HG02852 (cell line): ENCODE data around the gene ILF2.
A peak's percentile ranks its signal among the peaks of the same experiment; 100 is the strongest.
"Not testable (repeated sequence)": the region's sequence is repeated elsewhere in the genome, so short reads cannot be mapped to it uniquely, and the experiment has no call there.

Experiments used
- ATAC-seq: cut with Tn5 transposase; IDR thresholded peaks from one replicate; pipeline ENCODE4 v1.9.1; 2021; ENCODE audit warnings: mild to moderate bottlenecking, moderate library complexity; ENCODE audit not compliant: unreplicated experiment

ILF2 gene

DNA sequence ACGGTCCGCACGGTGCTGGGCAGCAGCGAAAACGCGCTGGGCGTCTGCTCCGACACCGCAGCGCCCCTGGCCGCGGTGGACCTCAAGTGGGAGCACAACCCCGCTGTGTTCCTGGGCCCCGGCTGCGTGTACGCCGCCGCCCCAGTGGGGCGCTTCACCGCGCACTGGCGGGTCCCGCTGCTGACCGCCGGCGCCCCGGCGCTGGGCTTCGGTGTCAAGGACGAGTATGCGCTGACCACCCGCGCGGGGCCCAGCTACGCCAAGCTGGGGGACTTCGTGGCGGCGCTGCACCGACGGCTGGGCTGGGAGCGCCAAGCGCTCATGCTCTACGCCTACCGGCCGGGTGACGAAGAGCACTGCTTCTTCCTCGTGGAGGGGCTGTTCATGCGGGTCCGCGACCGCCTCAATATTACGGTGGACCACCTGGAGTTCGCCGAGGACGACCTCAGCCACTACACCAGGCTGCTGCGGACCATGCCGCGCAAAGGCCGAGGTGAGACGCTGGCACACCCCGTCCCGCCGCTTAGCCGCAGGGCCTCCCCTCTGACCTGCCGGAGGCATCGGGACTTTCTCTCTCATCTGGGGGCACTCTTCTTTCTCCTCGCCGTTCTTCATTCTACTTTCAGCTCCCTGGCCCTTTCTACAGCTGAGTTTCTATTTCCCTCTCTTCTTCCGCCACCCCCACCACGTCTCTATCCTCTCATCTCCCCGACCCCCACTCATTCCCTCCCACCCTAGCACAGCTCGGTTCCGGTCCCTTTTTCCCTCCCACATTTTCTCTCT is 8.7 kb upstream of the ILF2 start:
- no peak for ATAC-seq

GRCh38 chr1:153678519-153679336 is 7.9 kb upstream of the ILF2 start, which contains the start of gene NPR1:
Gene NPR1 (plus strand): TSS chr1:153678688. CDS start chr1:153679109, 421 bp downstream.
- no peak for ATAC-seq

GRCh38 chr1:153677718-153678518 is 7.1 kb upstream of the ILF2 start:
- ATAC-seq = no peak

DNA sequence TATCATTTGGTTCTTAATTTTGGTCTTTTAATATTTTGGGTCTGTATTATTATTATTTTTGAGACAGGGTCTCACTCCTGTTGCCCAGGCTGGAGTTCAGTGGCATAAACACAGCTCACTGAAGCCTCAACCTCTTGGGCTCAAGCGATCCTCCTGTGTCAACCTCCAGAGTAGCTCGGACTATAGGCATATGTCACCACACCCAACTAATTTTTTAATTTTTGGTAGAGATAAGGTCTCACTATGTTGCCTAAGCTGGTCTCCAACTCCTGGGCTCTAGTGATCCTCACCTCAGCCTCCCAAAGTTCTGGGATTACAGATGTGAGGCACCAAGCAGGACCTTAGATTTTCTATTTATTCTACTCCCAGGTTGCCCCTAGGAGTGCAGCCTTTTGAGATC is 2.7 kb upstream of the ILF2 start:
- ATAC-seq = no peak

- peak; percentile 14 for ATAC-seq
Measured at GRCh38 chr1:153671628-153672353, 998 bp upstream of the ILF2 start.

- peak; percentile 12 for ATAC-seq
Measured at GRCh38 chr1:153670257-153670858, 435 bp downstream of the ILF2 start.

DNA sequence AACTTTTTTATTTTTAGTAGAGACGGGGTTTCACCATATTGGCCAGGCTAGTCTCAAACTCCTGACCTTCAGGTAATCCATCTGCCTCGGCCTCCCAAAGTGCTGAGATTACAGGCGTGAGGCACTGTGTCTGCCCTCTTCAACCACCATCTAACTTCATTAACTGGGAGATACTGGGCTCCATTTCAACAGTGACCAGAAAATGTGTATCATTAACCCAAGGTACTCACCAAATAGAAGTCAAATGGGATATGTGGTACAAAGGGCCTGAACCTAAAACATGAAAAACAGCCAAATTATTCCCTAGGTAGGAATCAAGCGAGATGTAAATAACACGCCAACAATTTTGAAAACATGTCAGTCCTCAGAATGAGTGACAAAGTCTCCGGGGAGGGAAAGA is 1.2 kb downstream of the ILF2 start:
- no peak for ATAC-seq

GRCh38 chr1:153668672-153669071 is 2.1 kb downstream of the ILF2 start:
- ATAC-seq = not testable (repeated sequence)

DNA sequence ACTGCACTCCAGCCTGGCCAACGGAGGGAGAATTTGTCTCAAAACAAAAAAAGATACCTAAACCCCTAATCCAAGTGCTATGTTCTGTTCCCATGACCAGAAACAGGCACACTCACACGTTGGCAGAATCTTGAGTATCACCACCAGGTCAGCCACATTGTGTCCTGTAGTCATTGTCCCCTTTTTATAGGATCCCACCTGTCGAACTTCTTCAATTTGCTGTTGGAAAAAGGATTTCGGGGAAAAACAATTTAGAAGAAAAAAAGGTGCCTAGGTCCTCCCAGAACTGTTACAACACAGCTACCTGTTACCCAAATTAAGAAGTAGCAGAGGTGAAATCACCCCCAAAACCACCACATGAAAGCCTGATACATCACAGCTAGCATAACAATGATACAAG is 3.4 kb downstream of the ILF2 start:
- ATAC-seq = no peak

- ATAC-seq = no peak
Measured at GRCh38 chr1:153663211-153663610, 7.6 kb downstream of the ILF2 start.

- ATAC-seq = no peak
Measured at GRCh38 chr1:153662269-153662668, 8.5 kb downstream of the ILF2 start.

GRCh38 chr1:153661111-153661708 is 9.6 kb downstream of the ILF2 start:
- no peak for ATAC-seq

DNA sequence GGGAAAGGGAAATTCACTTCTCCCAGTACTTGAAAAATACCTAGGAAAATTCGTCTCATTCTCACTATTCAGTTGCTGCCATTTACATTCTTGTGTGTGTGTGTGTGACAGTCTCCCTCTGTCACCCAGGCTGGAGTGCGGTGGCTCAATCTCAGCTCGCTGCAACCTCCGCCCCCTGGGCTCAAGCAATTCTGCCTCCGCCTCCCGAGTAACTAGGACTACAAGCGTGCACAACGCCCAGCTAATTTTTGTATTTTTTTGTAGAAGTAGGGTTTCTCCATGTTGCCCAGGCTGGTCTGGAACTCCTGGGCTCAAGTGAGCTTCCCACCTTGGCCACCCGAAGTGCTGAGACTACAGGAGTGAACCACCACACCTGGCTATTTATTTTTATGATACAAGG is 11.1 kb downstream of the ILF2 start:
- ATAC-seq = no peak

- ATAC-seq = no peak
Measured at GRCh38 chr1:153659175-153659534, 11.6 kb downstream of the ILF2 start.

GRCh38 chr1:153658400-153659174 is 12.2 kb downstream of the ILF2 start, which contains the start of gene SNAPIN:
Gene SNAPIN (plus strand): TSS chr1:153658703. CDS start chr1:153658744, 41 bp downstream.
- peak; percentile 91 for ATAC-seq

- no peak for ATAC-seq
Measured at GRCh38 chr1:153655333-153655732, 15.5 kb downstream of the ILF2 start.

- no peak for ATAC-seq
Measured at GRCh38 chr1:153652805-153653500, 17.8 kb downstream of the ILF2 start.

DNA sequence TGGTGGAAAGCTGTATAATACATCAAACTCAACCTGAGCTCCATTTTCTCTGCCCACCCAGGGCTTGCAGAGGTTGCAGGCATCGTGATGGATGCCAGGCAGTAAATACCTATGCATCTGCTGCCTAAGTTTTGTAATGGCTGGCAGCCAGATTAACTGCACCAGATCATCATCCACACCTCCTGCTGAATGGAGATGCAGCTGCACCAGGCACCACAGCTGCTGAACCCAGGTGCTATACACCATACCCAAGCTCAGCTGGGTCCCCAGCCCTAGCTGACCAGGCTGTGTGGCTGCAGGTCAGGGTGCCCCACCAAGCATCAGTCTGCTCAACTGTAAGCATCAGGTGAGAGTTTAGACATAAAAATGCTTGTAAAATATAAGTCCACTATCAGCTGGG is 19.0 kb downstream of the ILF2 start:
- no peak for ATAC-seq
